ENCODE measurements around the gene CRY1. TPM values are rescaled to one million over a fixed set of nuclear protein-coding genes. Genes with fewer than 3 reads are reported as not detected.

CRY1 gene
- total and polyA plus RNA-seq, 9 of the 15 experiments (the other 6 are each of a cell fraction or from before 2014, with no cell fraction given), result 8.7 to 33.3 (median 25.2) TPM

DNA sequence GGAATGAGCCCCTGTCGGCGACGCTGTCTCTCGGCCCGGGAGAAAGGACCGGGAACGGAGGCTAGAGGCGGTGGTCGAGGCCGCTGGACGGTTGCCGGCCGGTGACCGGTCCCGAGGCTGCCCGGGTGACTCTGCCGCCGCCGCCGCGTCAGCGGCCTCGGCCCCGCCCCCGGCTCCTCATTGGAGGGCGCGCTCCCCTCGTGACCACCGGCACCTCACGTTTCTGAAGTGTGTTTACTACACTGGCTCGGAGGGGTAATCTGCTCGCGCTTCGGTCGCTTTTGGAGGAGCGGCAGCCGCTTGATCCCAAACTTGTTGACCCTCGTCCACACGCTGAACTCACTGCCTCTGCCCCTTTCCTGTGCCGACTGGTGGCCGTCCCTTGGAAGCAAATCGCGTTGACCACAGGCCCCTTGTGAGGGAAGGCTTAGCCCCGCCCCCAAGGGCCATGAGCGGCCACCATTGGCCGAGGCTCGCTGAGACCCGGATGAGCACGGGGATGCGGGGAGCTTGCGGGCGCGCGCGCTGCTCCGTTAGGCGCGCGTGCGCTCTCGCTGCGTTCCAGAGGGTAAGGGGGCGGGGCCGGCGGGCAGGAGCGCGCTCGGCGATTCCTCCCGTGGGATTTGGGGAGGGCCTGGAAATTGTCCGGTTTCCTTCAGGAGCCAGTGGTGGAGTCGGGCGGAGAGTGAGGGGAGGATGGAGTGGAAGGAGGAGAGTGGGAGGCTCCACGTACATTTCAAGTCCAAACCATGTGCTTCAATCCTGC lies at the start of gene CRY1 (continued):
- TF ChIP-seq ZNF395 (CRISPR knock-in tag; IDR thresholded peaks at IDR 0.05) (peak; percentile 77), FOXP4 (CRISPR knock-in tag; IDR thresholded peaks at IDR 0.05; ENCODE audit: borderline replicate concordance) (peak; percentile 89), CBFB (CRISPR knock-in tag; IDR thresholded peaks at IDR 0.05) (peak; percentile 79), ZNF316 (IDR thresholded peaks at IDR 0.05) (no peak), TAF7 (tag; IDR thresholded peaks at IDR 0.05) (peak; percentile 8; the same call in 1 of the 2 replicates), PHF8 (IDR thresholded peaks at IDR 0.05; ENCODE audit: borderline replicate concordance, low read length) (peak; percentile 95; the same call in 1 of the 2 replicates), MXD1 (CRISPR knock-in tag; IDR thresholded peaks at IDR 0.05; ENCODE audit: borderline replicate concordance, poor library complexity, severe bottlenecking) (no peak), UBTF (IDR thresholded peaks at IDR 0.05; ENCODE audit: borderline replicate concordance in 1 of 2, low read depth in 2 of 2, low read length in 2 of 2) (0 out of 4 replicates have a peak, but pooled peaks of 1 of the 2 experiments have one; percentile 23), STAT6 (CRISPR knock-in tag; IDR thresholded peaks at IDR 0.05) (peak; percentile 65; the same call in 1 of the 2 replicates), ZNF76 (CRISPR knock-in tag; IDR thresholded peaks at IDR 0.05; ENCODE audit: borderline replicate concordance) (no peak), FOXJ2 (tag; IDR thresholded peaks at IDR 0.05) (no peak), PTTG1 (tag; IDR thresholded peaks at IDR 0.05; ENCODE audit: low read depth) (no peak), CHD4 (IDR thresholded peaks at IDR 0.05; ENCODE audit: insufficient read depth, insufficient replicate concordance, low read depth, low read length, poor library complexity, severe bottlenecking) (no peak), POLR2G (IDR thresholded peaks at IDR 0.05; ENCODE audit: low read depth, low read length) (peak; percentile 96), RBFOX2 (IDR thresholded peaks at IDR 0.05; ENCODE audit: low read depth, low read length) (peak; percentile 95), RFX1 (IDR thresholded peaks at IDR 0.05) (no peak), ZNF780A (CRISPR knock-in tag; IDR thresholded peaks at IDR 0.05) (no peak)

Measured in K562 (cell line).